KMS-11 (cell line): ENCODE data around the gene NUP93.

Source experiments
- H2AFZ ChIP-seq: fragments of 200-600 bp; sonication (generic); 2 replicates; pipeline ENCODE4 v1.6.1; 2016; ENCODE audit warnings: antibody characterized with exemption, mixed run types, low read depth
- H3K27ac ChIP-seq: fragments of 200-600 bp; sonication (generic); 2 replicates; pipeline ENCODE4 v1.6.1; 2016; ENCODE audit warnings: mild to moderate bottlenecking, mixed run types
- H3K27me3 ChIP-seq: fragments of 200-600 bp; sonication (generic); 2 replicates; pipeline ENCODE4 v1.6.1; 2017; ENCODE audit warnings: mild to moderate bottlenecking, low read depth, mixed run types, moderate library complexity; ENCODE audit not compliant: insufficient read depth
- H3K36me3 ChIP-seq: fragments of 200-600 bp; sonication (generic); 2 replicates; pipeline ENCODE4 v1.6.1; 2017; ENCODE audit warnings: mild to moderate bottlenecking, mixed run types; ENCODE audit not compliant: insufficient read depth
- H3K4me1 ChIP-seq: fragments of 200-600 bp; sonication (generic); 2 replicates; pipeline ENCODE4 v1.6.1; 2016; ENCODE audit warnings: mild to moderate bottlenecking, low read depth, mixed run types; ENCODE audit not compliant: poor library complexity, severe bottlenecking
- H3K4me2 ChIP-seq: fragments of 200-600 bp; sonication (generic); 2 replicates; pipeline ENCODE4 v1.7.0; 2016; ENCODE audit warnings: mild to moderate bottlenecking, mixed run types
- H3K4me3 ChIP-seq: fragments of 200-600 bp; sonication (generic); IDR thresholded peaks from 2 replicates; pipeline ENCODE4 v1.6.1; 2017; ENCODE audit warnings: low read depth, low read length, mixed read lengths; ENCODE audit not compliant: insufficient read depth
- H3K79me2 ChIP-seq: fragments of 200-600 bp; sonication (generic); 2 replicates; pipeline ENCODE4 v1.6.1; 2016; ENCODE audit warnings: low read depth, mixed run types; ENCODE audit not compliant: insufficient read depth
- H3K9ac ChIP-seq: fragments of 200-600 bp; sonication (generic); 2 replicates; pipeline ENCODE4 v1.6.1; 2016; ENCODE audit warnings: mild to moderate bottlenecking, mixed run types
- H4K20me1 ChIP-seq: fragments of 200-600 bp; sonication (generic); 2 replicates; pipeline ENCODE4 v1.6.1; 2016; ENCODE audit warnings: mild to moderate bottlenecking, mixed run types; ENCODE audit not compliant: insufficient read depth
- CTCF ChIP-seq: fragments of 200-600 bp; sonication (generic); conservative IDR thresholded peaks from 2 replicates; pipeline ENCODE4 v1.6.1; 2017; ENCODE audit warnings: low read depth, mild to moderate bottlenecking, antibody characterized with exemption, low read length, moderate library complexity, mixed read lengths

The NUP93 gene

GRCh38 chr16:56726926-56727325, 3.0 kb upstream of the NUP93 start:
- H3K4me1 ChIP-seq: peaks cover 12% of the 10 kb centered on the region
- H4K20me1 ChIP-seq: no peaks in the 10 kb centered on the region
- no peak overlapping the region for H3K4me2 ChIP-seq
- peaks cover 19% of the 10 kb centered on the region for H3K79me2 ChIP-seq
- no peak overlapping the region for H3K9ac ChIP-seq
- no peaks in the 10 kb centered on the region; the same call in 1 of the 2 replicates for H3K36me3 ChIP-seq
- TF ChIP-seq CTCF: no peak
- H2AFZ ChIP-seq: no peak overlapping the region
- H3K4me3 ChIP-seq: no peak overlapping the region
- no peak overlapping the region for H3K27ac ChIP-seq
- H3K27me3 ChIP-seq: no peaks in the 10 kb centered on the region

GRCh38 chr16:56728027-56728426, 1.9 kb upstream of the NUP93 start:
- Histone ChIP-seq H3K9ac (no peak overlapping the region), H3K27me3 (no peaks in the 10 kb centered on the region), H3K4me2 (no peak overlapping the region), H3K4me1 (peaks cover 23% of the 10 kb centered on the region), H2AFZ (no peak overlapping the region), H3K4me3 (no peak overlapping the region), H3K36me3 (no peaks in the 10 kb centered on the region; the same call in 1 of the 2 replicates), H4K20me1 (no peaks in the 10 kb centered on the region), H3K79me2 (peaks cover 30% of the 10 kb centered on the region), H3K27ac (no peak overlapping the region)
- no peak for TF ChIP-seq CTCF

- Histone ChIP-seq H2AFZ (peak overlapping the region; percentile 85), H4K20me1 (no peaks in the 10 kb centered on the region), H3K4me1 (peaks cover 24% of the 10 kb centered on the region), H3K27ac (no peak overlapping the region), H3K9ac (peak overlapping the region; percentile 79; the same call in 1 of the 2 replicates), H3K27me3 (no peaks in the 10 kb centered on the region), H3K36me3 (no peaks in the 10 kb centered on the region), H3K79me2 (peaks cover 36% of the 10 kb centered on the region), H3K4me3 (no peak overlapping the region), H3K4me2 (peak overlapping the region; percentile 87)
- no peak for TF ChIP-seq CTCF
These were observed 772 bp upstream of the NUP93 start for GRCh38 chr16:56728980-56729734.

GRCh38 chr16:56732366-56732765, 2.4 kb downstream of the NUP93 start:
- H4K20me1 ChIP-seq: no peaks in the 10 kb centered on the region; the same call in 1 of the 2 replicates
- H2AFZ ChIP-seq: no peak overlapping the region
- H3K4me1 ChIP-seq: peaks cover 24% of the 10 kb centered on the region
- TF ChIP-seq CTCF: no peak
- no peaks in the 10 kb centered on the region for H3K36me3 ChIP-seq
- H3K4me3 ChIP-seq: no peak overlapping the region
- H3K27ac ChIP-seq: no peak overlapping the region
- no peak overlapping the region for H3K9ac ChIP-seq
- no peaks in the 10 kb centered on the region for H3K27me3 ChIP-seq
- H3K4me2 ChIP-seq: peak overlapping the region; percentile 69; the same call in 1 of the 2 replicates
- H3K79me2 ChIP-seq: peaks cover 64% of the 10 kb centered on the region
